GM18502 (cell line): ENCODE results near the gene CD28.
A peak's percentile ranks its signal among the peaks of the same experiment; 100 is the strongest.

Experiments
- ATAC-seq: cut with Tn5 transposase; IDR thresholded peaks from one replicate; pipeline ENCODE4 v1.9.1; 2021; ENCODE audit warnings: mild to moderate bottlenecking; ENCODE audit not compliant: unreplicated experiment, poor library complexity

The CD28 gene

DNA sequence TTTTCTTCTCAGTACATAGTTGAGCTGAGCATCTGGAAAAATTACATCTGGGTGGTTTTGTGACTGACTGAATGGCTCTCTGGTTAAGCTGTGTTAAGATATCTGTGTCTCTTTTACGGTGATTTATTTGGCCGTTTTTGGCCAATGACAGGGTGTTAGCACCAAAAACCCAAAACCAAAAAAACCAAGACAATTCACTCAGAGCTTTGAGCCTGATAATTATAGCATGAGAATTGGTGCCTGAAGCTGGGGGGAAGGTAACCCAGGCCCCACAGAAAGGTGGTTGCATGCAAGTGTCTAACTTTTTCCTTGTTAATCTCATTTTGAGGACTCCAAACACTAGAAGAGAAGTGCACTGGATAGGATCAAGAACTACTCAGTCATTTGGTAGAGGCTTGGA is 4.5 kb downstream of the CD28 start:
- ATAC-seq: no peak

DNA sequence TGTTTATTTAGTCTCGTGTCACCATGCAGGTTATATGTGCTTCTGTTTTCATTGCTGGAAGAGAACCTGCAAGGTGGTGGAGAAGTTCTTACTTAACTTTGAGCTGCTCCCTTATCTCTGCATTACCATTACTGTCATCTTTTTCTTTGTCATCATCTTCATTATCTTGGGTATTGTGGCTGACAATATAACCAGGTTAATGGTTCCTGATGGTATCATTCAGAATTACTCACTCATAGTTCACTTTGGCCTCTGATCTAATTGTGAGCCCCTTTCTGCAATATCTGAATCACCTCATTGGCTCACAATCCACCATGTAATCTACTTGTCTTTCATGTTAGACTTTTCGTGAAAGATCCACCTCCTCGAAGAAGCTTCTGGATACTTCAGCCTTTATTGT is 5.0 kb downstream of the CD28 start:
- no peak for ATAC-seq

DNA sequence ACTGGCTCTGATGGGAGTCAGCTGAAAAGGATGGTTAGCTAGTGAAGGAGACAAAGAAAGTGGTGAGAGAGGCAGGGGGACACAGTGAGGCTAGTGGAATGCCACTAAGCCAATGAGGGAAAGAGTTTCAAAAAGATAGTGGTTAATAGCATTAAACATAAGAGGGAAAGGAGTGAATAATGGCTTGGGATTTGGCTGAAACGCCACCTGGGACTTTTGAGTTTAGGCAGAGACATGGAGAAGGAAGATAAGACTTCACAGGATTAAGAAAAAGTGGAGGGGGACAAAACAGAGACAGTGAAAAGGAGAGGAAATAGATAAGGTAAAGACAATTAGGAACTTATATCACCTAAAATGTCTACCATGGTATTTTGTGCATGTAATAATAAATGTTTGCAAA is 6.9 kb downstream of the CD28 start:
- ATAC-seq: no peak

DNA sequence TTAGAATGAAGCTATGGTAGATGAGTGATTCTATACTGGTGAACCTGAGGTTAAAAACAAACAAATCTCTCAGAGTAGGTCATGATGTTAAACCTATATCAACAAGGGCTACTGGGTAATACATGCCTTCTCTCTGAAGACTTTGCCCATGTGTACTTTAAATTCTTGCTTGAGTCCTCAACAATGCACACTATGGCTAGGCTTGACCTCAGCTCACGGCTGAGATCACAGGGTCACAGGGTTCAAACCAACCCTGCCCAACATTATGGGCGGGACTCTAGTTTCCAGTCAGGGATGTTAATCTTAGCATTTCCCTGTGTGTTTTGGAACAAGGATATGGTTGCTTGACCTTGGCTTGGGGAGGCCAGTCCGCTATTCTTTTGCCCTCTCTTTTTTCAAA is 7.7 kb downstream of the CD28 start:
- ATAC-seq: no peak

DNA sequence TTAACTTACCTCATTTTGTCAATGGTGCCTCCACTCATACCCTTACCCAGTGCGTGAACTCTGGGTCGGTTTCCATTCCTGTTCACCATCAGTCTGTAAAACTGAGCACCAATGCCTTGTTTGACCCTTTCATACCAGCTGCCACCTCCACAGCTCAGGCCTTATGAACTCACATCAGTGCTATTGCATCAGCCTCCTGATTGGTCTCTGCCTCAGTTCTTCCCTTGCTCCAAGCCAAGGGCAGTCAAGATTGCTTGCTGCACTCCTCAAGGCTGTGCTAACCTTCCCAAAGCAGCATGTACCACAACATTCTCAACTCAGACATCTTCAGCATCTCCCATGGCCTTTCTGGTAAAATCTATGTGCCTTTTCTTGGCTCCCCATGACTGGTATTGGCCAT is 9.3 kb downstream of the CD28 start:
- ATAC-seq: no peak

DNA sequence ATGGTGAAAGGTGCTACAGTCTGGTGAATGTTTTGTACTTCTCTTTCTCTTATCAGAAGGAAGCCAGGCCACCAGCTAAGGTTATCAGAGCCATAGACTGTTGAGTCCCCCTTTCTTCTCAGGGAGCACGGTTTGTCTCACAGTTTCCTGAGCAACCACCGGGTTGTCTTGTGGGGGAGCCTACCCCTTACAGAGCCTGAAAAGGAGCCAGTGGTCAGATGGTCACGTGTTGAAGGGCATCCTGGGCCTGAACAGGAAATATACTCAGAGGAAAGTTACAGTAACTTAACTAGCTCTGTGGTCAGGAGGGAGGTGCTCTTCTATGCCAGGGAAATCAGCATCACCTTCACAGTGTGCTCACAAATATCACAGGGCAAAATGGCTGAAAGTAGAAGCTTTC is 11.6 kb downstream of the CD28 start:
- peak; percentile 86 for ATAC-seq

DNA sequence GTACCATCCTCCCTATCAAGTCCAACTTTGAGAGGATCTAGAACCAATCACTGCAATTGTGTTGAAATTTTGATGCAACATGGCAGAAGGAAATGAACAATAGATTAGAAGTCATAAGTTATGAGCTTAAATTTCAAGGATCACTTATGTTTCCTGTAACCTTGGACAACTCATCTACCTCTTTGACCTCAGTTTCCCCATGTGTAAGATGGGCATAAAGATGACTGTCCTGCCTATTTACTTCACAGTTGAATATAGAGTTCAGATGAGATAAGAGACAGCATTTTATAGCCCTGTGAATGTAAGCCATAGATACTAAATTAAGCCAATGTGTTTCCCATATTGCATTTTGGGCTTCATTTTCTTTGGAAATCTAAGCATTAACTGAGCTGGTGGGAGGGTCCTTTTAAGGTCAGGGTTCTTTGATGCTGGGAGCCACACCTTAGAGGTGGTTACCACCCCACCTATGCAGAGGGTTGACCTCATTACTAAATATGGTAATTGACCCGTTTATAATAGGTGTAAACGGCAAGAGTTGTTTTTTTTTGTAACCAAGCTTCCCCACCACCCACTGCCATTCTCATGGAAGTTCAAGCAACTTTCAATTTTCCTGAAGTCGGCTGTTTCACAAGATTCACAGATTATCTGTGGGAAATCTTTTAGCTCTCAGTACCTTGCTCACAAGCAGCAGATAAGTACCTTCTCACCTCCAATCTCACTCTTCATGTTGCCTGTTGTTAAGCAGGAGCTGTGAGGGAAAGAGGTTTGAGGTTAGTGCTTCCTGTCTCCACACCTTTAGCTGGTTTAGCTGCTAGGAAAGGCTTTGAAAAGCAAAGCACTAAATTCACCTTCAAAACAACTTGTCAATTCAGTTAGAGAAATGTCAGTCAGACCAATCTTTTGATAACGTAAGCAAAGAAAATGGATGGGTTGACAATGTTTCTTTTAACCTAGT is 13.3 kb downstream of the CD28 start:
- ATAC-seq: no peak

DNA sequence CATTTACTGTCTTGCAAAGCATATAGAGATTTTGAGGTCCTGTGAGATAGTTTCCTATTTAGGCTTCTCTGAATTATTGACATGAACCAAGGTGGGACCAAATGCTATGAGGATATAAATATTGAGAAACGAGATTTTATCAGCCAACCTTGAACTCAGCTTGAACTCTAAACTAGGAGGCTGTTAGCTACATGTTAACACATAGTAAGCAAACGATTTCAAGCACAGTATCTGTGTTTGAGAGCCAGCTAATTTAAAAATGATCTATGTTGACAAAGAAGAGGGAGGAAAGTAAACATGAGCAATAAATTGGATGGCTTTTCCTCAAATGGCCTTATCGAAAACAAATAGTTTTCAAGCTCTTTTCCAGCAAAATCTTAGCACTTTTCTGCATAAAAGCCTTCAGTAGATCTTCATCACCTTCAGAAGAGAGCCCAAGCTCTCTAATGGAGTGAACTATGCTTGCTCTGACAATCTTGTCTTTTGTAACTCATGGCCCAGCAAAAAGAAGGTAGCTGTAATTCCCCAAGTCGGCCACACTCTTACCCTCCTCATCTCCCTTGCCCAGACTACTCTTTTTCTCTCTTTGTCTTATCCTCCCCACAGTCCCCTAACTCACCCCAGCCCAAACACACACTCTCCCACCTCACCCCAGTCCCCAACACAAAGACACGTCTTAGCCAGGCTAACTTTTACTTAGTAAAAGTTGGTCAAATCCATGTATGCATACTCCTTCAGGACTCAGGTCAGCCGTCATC is 14.7 kb downstream of the CD28 start:
- ATAC-seq: no peak

DNA sequence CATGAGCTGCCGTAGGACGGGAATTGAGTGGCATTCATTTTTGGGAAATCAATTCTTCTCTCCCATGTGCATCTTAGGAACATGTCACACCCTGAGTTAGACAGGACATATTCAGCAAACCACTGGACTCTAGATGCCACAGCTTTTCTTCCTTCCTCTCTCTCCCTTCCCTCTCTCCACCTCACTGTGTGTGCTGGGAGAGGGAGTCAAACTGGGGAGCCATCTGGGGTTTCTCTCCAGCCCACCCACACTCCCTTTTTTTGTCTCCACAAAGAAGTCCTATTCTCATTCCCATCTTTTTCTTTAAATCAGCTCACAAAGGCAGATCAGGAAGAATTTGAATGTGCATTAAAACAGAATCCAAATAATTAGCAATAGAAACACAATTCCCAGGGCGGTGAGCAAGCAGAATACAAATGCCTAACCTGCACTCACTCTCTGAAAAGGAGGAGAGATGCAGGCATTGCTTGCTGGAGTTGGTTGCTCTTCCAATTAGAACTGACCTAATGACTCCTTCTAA is 15.4 kb downstream of the CD28 start:
- no peak for ATAC-seq

DNA sequence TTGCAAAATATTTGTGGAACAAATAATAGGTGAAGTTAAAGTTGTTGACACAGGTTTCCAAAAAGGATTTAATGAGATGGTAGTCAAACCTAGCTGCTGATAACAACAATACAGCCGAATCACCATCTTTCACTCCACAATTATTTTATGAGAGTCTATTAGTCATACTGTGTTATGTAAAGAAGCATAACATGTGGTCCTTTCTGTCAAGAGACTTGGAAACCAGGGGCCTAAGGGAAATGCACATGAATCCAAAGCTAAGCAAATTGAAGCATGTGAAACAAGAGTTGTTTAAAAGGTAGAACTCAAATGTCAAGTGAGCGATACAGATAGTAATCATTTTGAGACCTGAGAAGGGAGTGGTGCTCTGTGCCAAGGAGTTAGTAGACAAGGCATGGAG is 16.0 kb downstream of the CD28 start:
- ATAC-seq: no peak

DNA sequence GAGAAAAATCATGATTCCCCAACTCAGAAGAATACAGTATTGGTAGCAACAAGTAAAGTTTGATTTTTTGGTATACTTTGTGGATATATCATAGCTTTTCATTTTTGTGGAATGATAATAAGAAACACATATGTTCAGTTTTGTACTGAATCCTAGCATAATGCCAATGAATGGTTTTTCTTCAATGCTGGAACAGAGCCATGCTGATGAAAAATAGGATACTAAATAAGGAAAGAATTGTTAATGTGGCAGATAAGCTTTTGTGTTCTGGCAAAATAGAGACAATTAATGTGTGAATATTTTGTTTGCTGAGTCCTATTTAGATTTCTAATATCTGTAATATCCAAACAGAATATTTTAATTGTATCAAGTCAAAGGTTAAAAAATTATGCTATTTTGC is 21.9 kb downstream of the CD28 start:
- ATAC-seq: no peak

DNA sequence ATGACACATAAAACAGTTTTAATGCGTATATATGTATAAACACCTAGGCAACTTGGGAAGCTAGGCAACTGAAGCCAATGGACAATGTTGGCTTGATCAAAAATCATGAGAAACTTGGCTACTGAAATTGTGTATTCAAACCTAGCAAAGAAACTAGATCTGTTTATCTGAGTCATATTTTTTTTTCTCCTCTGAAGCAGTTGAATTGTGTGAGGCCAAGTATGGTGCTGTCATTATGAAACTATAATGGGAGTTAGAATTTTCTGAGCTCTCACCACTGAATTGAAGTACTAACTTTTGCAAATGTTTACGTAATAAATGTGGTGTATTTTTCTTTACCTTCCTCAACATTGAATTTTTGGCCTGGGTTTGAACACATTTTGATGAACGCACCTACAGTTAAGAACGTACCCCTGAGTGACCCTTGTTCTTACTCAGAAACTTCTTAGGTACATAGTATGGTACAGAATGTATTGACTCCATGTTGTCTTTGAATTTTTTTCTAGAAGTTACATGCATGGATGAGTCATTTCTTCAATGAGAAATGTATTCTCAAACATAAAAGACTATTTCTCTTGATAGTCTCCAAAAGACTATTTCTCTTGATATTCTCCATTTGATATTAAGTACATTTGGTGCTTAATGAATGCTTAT is 23.8 kb downstream of the CD28 start:
- ATAC-seq: peak; percentile 57

DNA sequence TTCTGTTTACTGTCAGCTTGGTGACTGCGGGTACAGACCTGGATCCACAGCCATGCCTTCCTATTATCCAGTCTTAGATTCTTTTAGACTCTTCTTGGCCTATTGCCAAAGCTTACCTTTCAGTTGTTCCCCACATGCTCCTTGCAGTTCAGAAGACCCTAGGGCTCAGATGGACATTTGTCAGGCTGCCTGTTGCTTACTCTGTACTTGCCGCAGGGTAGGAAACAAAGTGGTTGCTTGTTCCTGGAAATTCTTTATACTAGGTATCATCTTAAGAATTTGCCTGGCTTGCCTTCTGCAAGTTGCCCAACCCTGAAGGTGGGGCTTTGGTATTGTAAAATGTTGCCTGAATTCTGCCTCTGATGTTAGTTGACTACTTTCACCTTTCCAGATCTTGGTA is 24.4 kb downstream of the CD28 start:
- no peak for ATAC-seq

DNA sequence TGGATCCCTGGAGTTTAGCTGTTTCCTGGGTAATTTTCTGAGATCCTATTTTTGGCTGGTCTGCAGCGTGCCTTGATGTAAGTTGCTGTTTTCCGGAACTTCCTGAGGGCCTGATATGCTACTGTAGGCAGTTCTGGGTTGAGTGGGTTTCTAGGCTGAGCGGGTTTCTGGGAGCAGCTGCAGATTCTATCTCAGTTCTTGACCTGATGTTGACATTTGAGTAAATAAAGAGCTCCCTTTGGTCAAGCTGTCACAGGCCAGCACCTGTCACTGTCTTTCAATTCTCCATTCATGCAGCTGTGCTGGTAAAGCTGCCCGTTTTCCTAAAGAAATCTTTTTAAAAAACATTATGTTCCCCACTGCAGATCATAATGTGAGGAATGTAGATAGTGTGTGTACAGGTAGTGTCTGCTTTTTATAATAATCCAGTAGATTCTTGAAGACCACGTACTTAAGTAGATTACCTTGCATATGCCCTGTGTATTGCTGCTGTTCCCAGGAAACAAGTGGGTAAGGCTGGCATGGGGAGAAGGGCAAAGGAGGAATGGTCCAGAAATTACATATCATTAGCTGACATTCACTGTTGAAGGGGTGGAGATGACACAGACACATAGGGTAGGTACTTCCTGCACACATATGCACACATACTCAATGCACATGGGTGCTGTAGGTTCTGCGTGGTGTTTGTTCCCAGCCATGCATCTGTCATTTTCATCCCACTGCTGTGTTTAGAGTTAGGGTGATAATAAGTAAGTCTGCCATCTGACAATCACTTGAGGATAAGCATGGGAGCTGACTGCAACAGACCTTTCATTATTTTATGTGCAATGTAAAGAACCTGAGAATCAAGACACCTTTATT is 25.9 kb downstream of the CD28 start:
- no peak for ATAC-seq

DNA sequence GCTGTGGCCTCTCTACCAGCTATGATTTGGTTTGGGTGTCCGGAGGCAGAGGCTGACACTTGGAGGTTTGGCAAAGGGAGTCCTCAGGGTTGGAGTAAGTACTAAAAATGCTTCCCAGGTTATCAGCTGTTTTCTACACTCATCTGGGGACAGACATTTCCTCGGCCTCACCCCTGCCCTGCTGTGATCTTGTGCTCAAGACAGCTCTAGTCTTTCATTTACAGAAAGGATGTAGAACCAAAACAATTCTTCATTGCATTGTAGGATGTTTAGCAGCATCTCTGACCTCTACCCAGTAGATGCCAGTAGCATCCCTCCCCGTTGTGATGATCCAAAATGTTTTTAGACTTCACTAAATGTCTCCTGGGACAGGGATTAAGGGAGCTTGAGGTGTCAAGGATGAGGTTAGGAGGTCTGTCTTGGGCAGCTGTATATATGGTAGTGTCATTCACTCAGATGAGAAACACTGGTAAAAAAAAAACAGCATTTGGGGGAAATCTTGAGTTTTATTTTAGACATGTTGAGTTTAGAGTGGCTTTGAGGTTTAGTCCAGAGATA is 26.6 kb downstream of the CD28 start:
- no peak for ATAC-seq

DNA sequence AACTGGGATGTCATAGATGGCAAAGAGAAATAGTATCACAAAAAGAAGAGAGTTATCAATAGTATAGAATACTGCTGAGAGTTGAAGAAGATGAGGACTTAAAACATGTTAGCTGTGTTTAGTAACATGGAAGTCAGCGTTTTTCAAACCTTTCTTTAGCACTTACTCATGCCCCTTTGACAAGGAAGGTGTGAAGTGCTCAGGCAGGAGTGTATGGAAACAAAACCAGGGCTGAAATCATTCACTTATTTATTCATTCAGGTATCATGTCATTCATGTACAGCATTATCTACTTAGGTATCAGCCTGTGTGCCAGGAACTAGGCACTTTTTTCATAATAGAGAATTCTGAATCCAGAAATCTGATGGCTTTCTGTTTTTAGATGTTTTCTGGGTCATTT is 27.2 kb downstream of the CD28 start:
- ATAC-seq: no peak

DNA sequence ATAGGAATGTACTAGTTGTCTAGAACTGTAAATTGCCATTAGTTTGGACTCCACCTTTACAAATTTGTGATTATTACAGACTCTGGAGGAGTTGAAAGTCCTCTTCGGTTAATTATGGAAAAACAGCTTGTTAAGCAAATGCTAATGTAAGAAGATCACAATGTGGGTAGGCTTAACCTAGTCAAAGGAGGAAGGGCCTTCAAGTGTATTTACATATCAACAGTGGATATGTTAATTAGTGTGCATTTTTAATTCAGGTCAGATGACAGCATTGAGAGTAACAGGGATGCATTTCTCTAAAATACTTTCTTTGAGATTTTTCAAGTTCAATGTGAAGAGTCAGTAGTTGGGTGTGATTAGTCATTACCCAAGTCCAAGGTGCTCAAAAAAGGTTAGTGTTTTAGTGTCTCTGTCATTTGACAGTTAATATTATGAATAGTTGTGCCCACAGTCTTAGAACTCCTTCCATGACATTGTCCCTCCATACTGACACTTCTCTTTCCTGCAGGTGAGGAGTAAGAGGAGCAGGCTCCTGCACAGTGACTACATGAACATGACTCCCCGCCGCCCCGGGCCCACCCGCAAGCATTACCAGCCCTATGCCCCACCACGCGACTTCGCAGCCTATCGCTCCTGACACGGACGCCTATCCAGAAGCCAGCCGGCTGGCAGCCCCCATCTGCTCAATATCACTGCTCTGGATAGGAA is 28.0 kb downstream of the CD28 start:
- no peak for ATAC-seq

DNA sequence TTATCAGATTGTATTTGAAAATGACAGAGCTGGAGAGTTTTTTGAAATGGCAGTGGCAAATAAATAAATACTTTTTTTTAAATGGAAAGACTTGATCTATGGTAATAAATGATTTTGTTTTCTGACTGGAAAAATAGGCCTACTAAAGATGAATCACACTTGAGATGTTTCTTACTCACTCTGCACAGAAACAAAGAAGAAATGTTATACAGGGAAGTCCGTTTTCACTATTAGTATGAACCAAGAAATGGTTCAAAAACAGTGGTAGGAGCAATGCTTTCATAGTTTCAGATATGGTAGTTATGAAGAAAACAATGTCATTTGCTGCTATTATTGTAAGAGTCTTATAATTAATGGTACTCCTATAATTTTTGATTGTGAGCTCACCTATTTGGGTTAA is 30.9 kb downstream of the CD28 start:
- ATAC-seq: no peak

DNA sequence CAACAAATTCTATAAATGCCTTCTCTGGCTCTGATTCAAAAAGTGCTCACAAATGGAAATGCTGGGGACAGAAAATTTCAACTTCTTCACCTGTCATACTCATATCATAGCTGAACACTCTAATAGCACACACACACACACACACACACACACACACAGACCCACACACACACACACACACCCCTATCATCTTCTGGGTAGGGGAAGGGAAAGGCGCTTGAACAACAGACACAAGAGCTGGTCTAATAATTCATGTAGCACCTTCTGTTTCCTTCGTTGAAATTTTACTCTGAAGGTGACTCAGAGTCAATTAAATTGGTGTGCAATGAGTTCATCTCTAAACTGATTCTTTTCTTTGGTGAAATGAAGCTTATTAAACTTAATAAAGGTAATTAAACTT is 32.9 kb downstream of the CD28 start:
- ATAC-seq: no peak
